ENCODE results near the gene DDX47.

DNA sequence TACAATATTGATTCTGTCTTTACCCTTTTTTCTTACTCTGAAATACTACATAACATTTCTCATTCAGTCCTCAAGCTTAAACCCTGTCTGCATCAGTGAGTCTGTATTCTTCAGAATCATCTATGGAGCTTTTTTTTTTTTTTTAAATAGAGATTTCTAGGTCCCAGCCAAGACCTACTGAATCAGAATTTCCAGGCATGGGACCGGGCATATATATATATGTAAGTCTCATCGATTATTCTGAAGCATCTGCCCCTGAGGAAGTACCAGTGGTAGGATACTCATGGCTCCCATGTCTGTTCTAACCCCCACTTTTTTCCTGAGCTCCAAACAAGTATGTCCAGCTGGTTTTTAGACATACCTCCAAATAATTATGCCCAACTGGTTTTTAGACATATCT lies 6.1 kb downstream of the DDX47 start:
- no peak for TF ChIP-seq EZH2phosphoT487 (IDR thresholded peaks at IDR 0.05; ENCODE audit: borderline replicate concordance, low read depth, low read length)
- TF ChIP-seq, protein P1, sequence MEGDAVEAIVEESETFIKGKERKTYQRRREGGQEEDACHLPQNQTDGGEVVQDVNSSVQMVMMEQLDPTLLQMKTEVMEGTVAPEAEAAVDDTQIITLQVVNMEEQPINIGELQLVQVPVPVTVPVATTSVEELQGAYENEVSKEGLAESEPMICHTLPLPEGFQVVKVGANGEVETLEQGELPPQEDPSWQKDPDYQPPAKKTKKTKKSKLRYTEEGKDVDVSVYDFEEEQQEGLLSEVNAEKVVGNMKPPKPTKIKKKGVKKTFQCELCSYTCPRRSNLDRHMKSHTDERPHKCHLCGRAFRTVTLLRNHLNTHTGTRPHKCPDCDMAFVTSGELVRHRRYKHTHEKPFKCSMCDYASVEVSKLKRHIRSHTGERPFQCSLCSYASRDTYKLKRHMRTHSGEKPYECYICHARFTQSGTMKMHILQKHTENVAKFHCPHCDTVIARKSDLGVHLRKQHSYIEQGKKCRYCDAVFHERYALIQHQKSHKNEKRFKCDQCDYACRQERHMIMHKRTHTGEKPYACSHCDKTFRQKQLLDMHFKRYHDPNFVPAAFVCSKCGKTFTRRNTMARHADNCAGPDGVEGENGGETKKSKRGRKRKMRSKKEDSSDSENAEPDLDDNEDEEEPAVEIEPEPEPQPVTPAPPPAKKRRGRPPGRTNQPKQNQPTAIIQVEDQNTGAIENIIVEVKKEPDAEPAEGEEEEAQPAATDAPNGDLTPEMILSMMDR (conservative IDR thresholded peaks at IDR 0.05; ENCODE audit: low read length) = no peak

Data from OCI-LY7 (cell line).